ENCODE data around the gene C5orf22. TPM values are rescaled to one million over a fixed set of nuclear protein-coding genes. Genes with fewer than 3 reads are reported as not detected.
"Not testable (repeated sequence)": the region's sequence is repeated elsewhere in the genome, so short reads cannot be mapped to it uniquely, and the experiment has no call there.

Gene C5orf22
- total RNA-seq, 1 donor from 2014 or later: 60.8 TPM

GRCh38 chr5:31593665-31594064, 61.6 kb downstream of the C5orf22 start:
- Mint-ChIP-seq H3K4me3 (no peak overlapping the region), H3K4me1 (no peaks in the 10 kb centered on the region), H3K27ac (no peak overlapping the region), H3K9me3 (peaks cover 2% of the 10 kb centered on the region), H3K27me3 (ENCODE audit: insufficient read depth, low read depth) (no peaks in the 10 kb centered on the region), H3K36me3 (no peaks in the 10 kb centered on the region)
- no peak for TF ChIP-seq EZH2 (IDR thresholded peaks at IDR 0.05)
- TF ChIP-seq CTCF (IDR thresholded peaks at IDR 0.05): no peak
- TF ChIP-seq EZH2phosphoT487 (IDR thresholded peaks at IDR 0.05): no peak
- no peaks in the 10 kb centered on the region for H3K9me3 ChIP-seq (ENCODE audit: low read depth)
- H3K36me3 ChIP-seq: no peaks in the 10 kb centered on the region
- H3K27ac ChIP-seq: no peak overlapping the region
- H3K4me3 ChIP-seq: no peak overlapping the region
- H3K27me3 ChIP-seq: no peaks in the 10 kb centered on the region
- no peaks in the 10 kb centered on the region for H3K79me2 ChIP-seq (ENCODE audit: low read depth)
- H4K20me1 ChIP-seq (ENCODE audit: low read depth): no peaks in the 10 kb centered on the region
- no peak for DNase-seq (ENCODE audit: low spot score)
- H3K4me1 ChIP-seq: peaks cover 8% of the 10 kb centered on the region
- H3K9ac ChIP-seq: no peak overlapping the region
- H3F3A ChIP-seq (ENCODE audit: low read depth): peaks cover 4% of the 10 kb centered on the region
- no peak overlapping the region for H2AFZ ChIP-seq (replicated peaks)
- no peak overlapping the region for H3K4me2 ChIP-seq

- H3K4me1 Mint-ChIP-seq: no peaks in the 10 kb centered on the region
- no peak overlapping the region for H3K4me2 ChIP-seq
- no peaks in the 10 kb centered on the region for H3K36me3 ChIP-seq
- no peak overlapping the region for H3K27ac Mint-ChIP-seq
- H3K4me3 Mint-ChIP-seq: no peak overlapping the region
- no peaks in the 10 kb centered on the region for H3K27me3 Mint-ChIP-seq (ENCODE audit: insufficient read depth, low read depth)
- no peaks in the 10 kb centered on the region for H4K20me1 ChIP-seq (ENCODE audit: low read depth)
- H3K27ac ChIP-seq: no peak overlapping the region
- H3K36me3 Mint-ChIP-seq: no peaks in the 10 kb centered on the region
- H3K79me2 ChIP-seq (ENCODE audit: low read depth): no peaks in the 10 kb centered on the region
- no peaks in the 10 kb centered on the region for H3F3A ChIP-seq (ENCODE audit: low read depth)
- no peaks in the 10 kb centered on the region for H3K27me3 ChIP-seq
- H3K9me3 ChIP-seq (ENCODE audit: low read depth): no peaks in the 10 kb centered on the region
- no peak for DNase-seq (ENCODE audit: low spot score)
- H3K4me1 ChIP-seq: no peaks in the 10 kb centered on the region
- no peak for TF ChIP-seq EZH2phosphoT487 (IDR thresholded peaks at IDR 0.05)
- TF ChIP-seq CTCF (IDR thresholded peaks at IDR 0.05): no peak
- no peak for TF ChIP-seq EZH2 (IDR thresholded peaks at IDR 0.05)
- no peak overlapping the region for H2AFZ ChIP-seq (replicated peaks)
- H3K9me3 Mint-ChIP-seq: peaks cover 3% of the 10 kb centered on the region
- no peak overlapping the region for H3K9ac ChIP-seq
- no peak overlapping the region for H3K4me3 ChIP-seq
These were observed 64.3 kb downstream of the C5orf22 start for GRCh38 chr5:31596354-31596753.

GRCh38 chr5:31598640-31599611, 66.8 kb downstream of the C5orf22 start:
- Mint-ChIP-seq H3K27ac (no peak overlapping the region), H3K27me3 (ENCODE audit: insufficient read depth, low read depth) (no peaks in the 10 kb centered on the region), H3K9me3 (peaks cover 3% of the 10 kb centered on the region), H3K36me3 (no peaks in the 10 kb centered on the region), H3K4me3 (no peak overlapping the region), H3K4me1 (peaks cover 3% of the 10 kb centered on the region)
- peaks cover 3% of the 10 kb centered on the region for H3K27me3 ChIP-seq
- H3K79me2 ChIP-seq (ENCODE audit: low read depth): no peaks in the 10 kb centered on the region
- no peaks in the 10 kb centered on the region for H3F3A ChIP-seq (ENCODE audit: low read depth)
- H2AFZ ChIP-seq (replicated peaks): no peak overlapping the region
- peaks cover 7% of the 10 kb centered on the region for H3K4me1 ChIP-seq
- H4K20me1 ChIP-seq (ENCODE audit: low read depth): no peaks in the 10 kb centered on the region
- no peak overlapping the region for H3K9ac ChIP-seq
- H3K4me2 ChIP-seq: no peak overlapping the region
- DNase-seq (ENCODE audit: low spot score): no peak
- H3K27ac ChIP-seq: no peak overlapping the region
- no peaks in the 10 kb centered on the region for H3K9me3 ChIP-seq (ENCODE audit: low read depth)
- TF ChIP-seq EZH2phosphoT487 (IDR thresholded peaks at IDR 0.05) (no peak), CTCF (IDR thresholded peaks at IDR 0.05) (no peak), EZH2 (IDR thresholded peaks at IDR 0.05) (no peak)
- H3K36me3 ChIP-seq: no peaks in the 10 kb centered on the region
- H3K4me3 ChIP-seq: no peak overlapping the region

GRCh38 chr5:31602305-31602704, 70.2 kb downstream of the C5orf22 start:
- H3K27ac ChIP-seq; H3K4me1 Mint-ChIP-seq; H3K9me3 Mint-ChIP-seq; H2AFZ ChIP-seq (replicated peaks); H3K79me2 ChIP-seq (ENCODE audit: low read depth); H3F3A ChIP-seq (ENCODE audit: low read depth); H3K27me3 ChIP-seq; H3K4me3 Mint-ChIP-seq; H3K4me2 ChIP-seq; H3K36me3 ChIP-seq; H3K9me3 ChIP-seq (ENCODE audit: low read depth); H3K27ac Mint-ChIP-seq; H4K20me1 ChIP-seq (ENCODE audit: low read depth); H3K4me1 ChIP-seq; DNase-seq (ENCODE audit: low spot score); H3K36me3 Mint-ChIP-seq; H3K9ac ChIP-seq; H3K4me3 ChIP-seq; H3K27me3 Mint-ChIP-seq (ENCODE audit: insufficient read depth, low read depth): not testable (repeated sequence)
